Effector memory CD8-positive, alpha-beta T cell (primary cell): Measurements from ENCODE around the gene SLC66A2.

Experiments
- ATAC-seq: fragments of 150-1000 bp; cut with Tn5 transposase; replicated peaks from 2 replicates; pipeline ENCODE4 v1.10.0; 2021; ENCODE audit warnings: mild to moderate bottlenecking, moderate library complexity
- DNase-seq, 3 experiments: peaks; one replicate each; pipeline ENCODE4 v3.0.0; 2021
- H3K27ac Mint-ChIP-seq, 2 donors: one replicate each; pipeline ENCODE4 v1.8.0; 2022; ENCODE audit warnings: mild to moderate bottlenecking in 2 of 2, mixed read lengths in 2 of 2, moderate library complexity in 2 of 2
- H3K27me3 Mint-ChIP-seq, 2 donors: one replicate each; pipeline ENCODE4 v1.8.0; 2022; ENCODE audit warnings: mixed read lengths in 2 of 2
- H3K36me3 Mint-ChIP-seq: one replicate; pipeline ENCODE4 v1.8.0; 2022; ENCODE audit warnings: mild to moderate bottlenecking, moderate library complexity, mixed read lengths; ENCODE audit not compliant: insufficient read depth
- H3K4me1 Mint-ChIP-seq, 2 donors: one replicate each; pipeline ENCODE4 v1.8.0; 2022; ENCODE audit warnings: low read depth in 2 of 2, mixed read lengths in 2 of 2
- H3K4me3 Mint-ChIP-seq, 2 donors: one replicate each; pipeline ENCODE4 v1.8.0; 2022; ENCODE audit warnings: mild to moderate bottlenecking in 2 of 2, mixed read lengths in 2 of 2, moderate library complexity in 2 of 2
- H3K9me3 Mint-ChIP-seq, 2 donors: one replicate each; pipeline ENCODE4 v1.8.0; 2022; ENCODE audit warnings: mixed read lengths in 2 of 2

Gene SLC66A2

DNA sequence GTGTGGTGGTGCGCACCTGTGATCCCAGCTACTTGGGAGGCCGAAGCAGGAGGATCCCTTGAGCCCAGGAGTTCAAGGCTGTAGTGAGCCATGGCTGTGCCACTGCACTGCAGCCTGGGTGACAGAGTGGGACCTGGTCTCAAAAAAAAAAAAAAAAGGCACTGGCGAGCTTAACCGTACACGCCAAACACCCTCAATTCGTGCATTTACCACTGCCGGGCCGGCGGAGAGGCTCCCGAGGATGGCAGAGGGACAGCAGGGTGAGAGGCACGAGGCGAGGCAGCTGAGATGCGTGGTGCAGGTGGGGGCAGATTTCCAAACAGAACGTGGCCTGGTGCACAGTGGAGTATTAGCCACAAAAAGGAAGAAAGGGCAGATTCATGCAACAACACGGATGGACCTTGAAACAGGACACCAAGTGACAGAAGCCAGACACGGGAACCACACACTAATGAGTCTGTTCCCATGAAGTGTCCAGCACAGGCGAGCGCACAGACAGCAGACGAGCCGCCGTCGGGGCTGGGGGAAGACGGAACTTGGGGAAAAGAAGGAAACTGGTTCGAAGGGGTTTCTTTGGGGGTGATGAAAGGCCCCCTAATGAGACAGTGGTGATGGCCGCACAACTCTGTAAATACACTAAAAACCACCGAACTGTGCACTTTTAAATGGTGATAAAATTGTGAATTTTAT is 27.4 kb downstream of the SLC66A2 start:
- Mint-ChIP-seq H3K4me1 (peaks cover 7 to 8% of the 10 kb centered on the region in 2 donors), H3K9me3 (peaks cover 2 to 5% of the 10 kb centered on the region in 2 donors), H3K4me3 (no peak overlapping the region), H3K27ac (no peak overlapping the region), H3K27me3 (no peaks in the 10 kb centered on the region), H3K36me3 (peaks cover 51% of the 10 kb centered on the region)
- ATAC-seq (no peak), DNase-seq (no peak)

DNA sequence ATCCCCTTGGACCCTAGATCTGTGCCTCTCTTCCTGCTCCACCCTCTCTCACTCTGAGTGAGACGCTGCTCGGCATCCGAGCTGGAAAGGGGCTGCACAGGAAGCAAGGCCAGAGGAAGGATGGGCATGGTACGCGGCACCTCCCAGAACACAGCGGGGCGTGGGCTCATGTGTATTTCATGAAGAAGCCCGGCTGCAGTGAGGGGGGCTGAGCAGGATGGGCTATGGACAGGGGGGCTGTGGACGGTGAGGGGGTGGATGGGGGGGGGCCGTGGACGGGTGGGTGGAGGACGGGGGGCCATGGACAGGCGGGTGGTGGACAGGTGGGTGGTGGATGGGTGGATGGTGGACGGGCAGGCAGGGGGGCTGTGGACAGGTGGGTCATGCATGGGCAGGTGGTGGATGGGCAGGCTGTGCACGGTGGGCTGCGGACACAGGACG is 28.5 kb downstream of the SLC66A2 start:
- Mint-ChIP-seq H3K27me3 (no peaks in the 10 kb centered on the region), H3K4me3 (no peak overlapping the region), H3K36me3 (peaks cover 57% of the 10 kb centered on the region), H3K4me1 (peaks cover 6% of the 10 kb centered on the region in 2 donors), H3K27ac (no peak overlapping the region), H3K9me3 (no peaks in the 10 kb centered on the region)
- DNase-seq, result no peak
- no peak for ATAC-seq

GRCh38 chr18:79921984-79922965 is 29.2 kb downstream of the SLC66A2 start:
- Mint-ChIP-seq H3K4me1 (peaks cover 6 to 9% of the 10 kb centered on the region in 2 donors), H3K27me3 (no peaks in the 10 kb centered on the region), H3K27ac (peak overlapping the region in 1 of 2 donors; percentile 20), H3K9me3 (no peaks in the 10 kb centered on the region), H3K4me3 (no peak overlapping the region), H3K36me3 (peaks cover 59% of the 10 kb centered on the region)
- ATAC-seq (peak; percentile 17), DNase-seq (no peak)

GRCh38 chr18:79919089-79919488 is 32.4 kb downstream of the SLC66A2 start:
- Mint-ChIP-seq H3K4me1 (peaks cover 9 to 11% of the 10 kb centered on the region in 2 donors), H3K4me3 (no peak overlapping the region), H3K27me3 (no peaks in the 10 kb centered on the region), H3K36me3 (peaks cover 62% of the 10 kb centered on the region), H3K9me3 (no peaks in the 10 kb centered on the region), H3K27ac (peak overlapping the region in 1 of 2 donors; percentile 38)
- ATAC-seq (no peak), DNase-seq (no peak)

GRCh38 chr18:79918615-79919011 is 32.8 kb downstream of the SLC66A2 start:
- no peaks in the 10 kb centered on the region for H3K27me3 Mint-ChIP-seq
- no peak for DNase-seq
- H3K4me3 Mint-ChIP-seq, result no peak overlapping the region
- peaks cover 62% of the 10 kb centered on the region for H3K36me3 Mint-ChIP-seq
- H3K27ac Mint-ChIP-seq, result no peak overlapping the region
- peaks cover 9 to 12% of the 10 kb centered on the region in 2 donors for H3K4me1 Mint-ChIP-seq
- no peak for ATAC-seq
- no peaks in the 10 kb centered on the region for H3K9me3 Mint-ChIP-seq

GRCh38 chr18:79917853-79918614 is 33.4 kb downstream of the SLC66A2 start:
- DNase-seq, result no peak
- ATAC-seq, result no peak
- no peak overlapping the region for H3K27ac Mint-ChIP-seq
- peaks cover 9 to 17% of the 10 kb centered on the region in 2 donors for H3K4me1 Mint-ChIP-seq
- no peaks in the 10 kb centered on the region for H3K9me3 Mint-ChIP-seq
- peaks cover 59% of the 10 kb centered on the region for H3K36me3 Mint-ChIP-seq
- no peaks in the 10 kb centered on the region for H3K27me3 Mint-ChIP-seq
- H3K4me3 Mint-ChIP-seq, result no peak overlapping the region

DNA sequence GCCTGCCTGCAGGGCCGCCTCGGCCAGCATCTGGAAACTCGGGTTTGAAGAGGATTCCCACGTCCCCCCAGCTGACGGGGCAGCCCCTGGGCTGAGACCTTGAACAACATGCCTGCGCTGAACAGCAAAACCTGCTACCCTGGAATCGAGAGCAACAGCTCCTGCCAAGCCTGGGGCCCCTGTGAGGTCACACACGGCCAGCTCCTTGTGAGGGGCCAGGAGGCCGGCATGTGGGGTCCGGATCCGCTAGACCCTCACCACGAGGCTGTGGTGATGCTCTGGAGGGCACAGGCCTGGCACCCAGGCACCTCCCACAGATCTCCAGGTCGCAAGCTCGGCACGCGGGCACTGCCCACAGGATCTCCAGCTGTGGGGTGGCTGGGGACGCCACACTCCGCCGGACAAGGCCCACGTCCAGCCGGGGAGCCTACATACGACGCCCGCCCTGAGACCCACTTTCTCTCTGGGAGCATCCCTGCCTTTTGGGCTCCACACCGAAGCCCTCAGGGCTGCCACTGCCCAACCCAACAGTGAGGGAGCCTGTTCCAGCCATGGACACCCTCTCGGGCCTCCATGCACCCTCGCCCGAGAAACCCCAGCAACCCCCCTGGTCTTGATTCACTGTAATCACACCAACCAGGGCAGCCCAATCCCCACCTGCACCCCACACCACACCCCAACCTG is 34.1 kb downstream of the SLC66A2 start:
- Mint-ChIP-seq H3K27ac (no peak overlapping the region), H3K27me3 (no peaks in the 10 kb centered on the region), H3K9me3 (no peaks in the 10 kb centered on the region), H3K36me3 (peaks cover 59% of the 10 kb centered on the region), H3K4me1 (peaks cover 9 to 19% of the 10 kb centered on the region in 2 donors), H3K4me3 (no peak overlapping the region)
- no peak for ATAC-seq
- DNase-seq, result no peak

DNA sequence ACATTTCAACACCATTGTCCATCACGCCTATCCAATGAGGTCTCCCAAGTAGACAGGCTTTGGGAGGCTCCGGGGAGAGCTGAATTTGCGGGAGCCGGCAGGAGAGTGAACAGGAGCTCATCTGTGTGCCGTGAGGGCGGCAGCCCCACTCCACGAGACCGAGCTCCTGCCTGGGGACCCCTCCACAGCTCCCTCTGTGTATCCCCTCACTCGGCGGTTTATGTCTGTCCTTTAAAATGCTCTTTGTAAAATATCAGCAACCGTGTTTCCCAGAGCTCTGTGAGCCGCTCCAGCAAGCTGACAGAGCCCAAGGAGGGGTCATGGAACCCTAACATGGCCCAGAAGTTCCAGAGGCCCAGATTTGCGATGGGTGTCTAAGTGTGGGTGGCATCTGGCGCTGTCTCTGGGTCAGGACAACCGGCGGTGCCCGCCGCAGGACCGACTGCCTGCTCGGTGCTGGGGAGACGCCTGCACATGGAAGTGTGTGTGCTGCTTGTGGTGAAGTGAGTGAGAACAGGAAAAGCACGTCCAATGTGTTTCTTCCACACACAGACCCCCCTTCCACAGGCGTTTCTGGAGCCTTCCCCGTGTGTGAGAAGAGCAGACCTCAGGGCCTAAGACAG is 34.8 kb downstream of the SLC66A2 start:
- Mint-ChIP-seq H3K27ac (peak overlapping the region in 1 of 2 donors; percentile 64), H3K4me1 (peaks cover 9 to 22% of the 10 kb centered on the region in 2 donors), H3K36me3 (peaks cover 55% of the 10 kb centered on the region), H3K27me3 (no peaks in the 10 kb centered on the region), H3K9me3 (no peaks in the 10 kb centered on the region), H3K4me3 (peak overlapping the region in 1 of 2 donors; percentile 34)
- no peak for ATAC-seq
- DNase-seq, result no peak

DNA sequence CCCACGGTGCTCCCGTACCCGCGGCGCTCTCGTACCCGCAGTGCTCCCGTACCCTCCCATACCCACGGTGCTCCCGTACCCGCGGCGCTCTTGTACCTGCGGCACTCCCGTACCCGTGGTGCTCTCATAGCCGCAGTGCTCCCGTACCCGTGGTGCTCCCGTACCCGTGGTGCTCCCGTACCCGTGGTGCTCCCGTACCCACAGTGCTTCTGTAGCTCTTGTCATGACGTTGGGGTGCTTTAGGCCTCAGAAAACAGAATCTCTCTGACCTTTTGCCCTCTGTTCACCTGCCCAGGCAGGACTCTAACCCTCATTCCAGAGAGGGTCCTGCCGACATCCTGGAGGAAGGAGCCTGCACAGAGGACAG is 35.3 kb downstream of the SLC66A2 start:
- Mint-ChIP-seq H3K4me1 (peaks cover 9 to 22% of the 10 kb centered on the region in 2 donors), H3K27ac (peak overlapping the region in 1 of 2 donors; percentile 64), H3K27me3 (no peaks in the 10 kb centered on the region), H3K9me3 (no peaks in the 10 kb centered on the region), H3K36me3 (peaks cover 53% of the 10 kb centered on the region), H3K4me3 (peak overlapping the region in 1 of 2 donors; percentile 34)
- no peak for ATAC-seq
- no peak for DNase-seq

DNA sequence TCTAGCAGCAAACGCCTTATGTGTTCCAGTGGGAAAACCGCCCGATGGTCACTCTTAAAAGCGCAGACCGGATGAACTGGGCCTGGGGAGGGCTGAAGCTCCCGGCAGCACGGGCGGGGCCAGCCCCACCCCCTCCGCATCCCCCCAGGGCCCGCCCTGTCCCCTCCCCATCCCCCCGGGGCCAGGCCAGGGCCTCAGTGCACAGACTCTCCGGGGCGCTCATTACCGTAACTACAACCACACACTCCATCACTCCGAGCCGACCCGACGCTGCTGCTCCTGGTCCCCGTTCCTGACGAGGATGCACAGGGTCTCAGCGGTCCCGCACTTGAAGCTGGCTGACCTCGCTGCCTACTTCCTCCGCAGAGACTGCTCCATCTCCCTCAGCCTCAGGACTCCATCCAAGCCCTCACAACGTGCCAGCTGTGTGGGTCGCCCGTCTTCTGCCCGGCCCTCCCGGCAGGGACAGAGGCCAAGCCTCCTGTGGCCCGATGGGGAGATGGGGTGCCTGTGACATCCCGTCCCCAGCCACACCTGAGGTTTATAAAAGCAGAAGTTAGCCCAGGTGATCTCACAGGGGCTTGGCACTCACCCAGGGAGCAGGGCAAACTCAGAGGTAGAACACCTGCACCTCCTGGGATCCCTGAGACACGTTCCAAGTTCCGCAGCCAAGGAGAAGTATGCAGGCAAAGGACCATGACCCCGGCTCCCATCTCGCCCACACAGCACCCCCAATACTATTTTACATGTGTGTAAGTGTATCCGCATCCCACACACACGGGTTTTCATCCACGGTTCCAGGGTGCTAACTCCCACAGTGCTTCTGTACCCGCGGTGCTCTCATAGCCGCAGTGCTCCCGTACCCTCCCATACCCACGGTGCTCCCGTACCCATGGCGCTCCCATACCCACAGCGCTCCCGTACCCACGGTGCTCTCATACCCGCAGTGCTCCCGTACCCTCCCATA is 36.0 kb downstream of the SLC66A2 start:
- ATAC-seq, result no peak
- H3K36me3 Mint-ChIP-seq, result peaks cover 56% of the 10 kb centered on the region
- peak overlapping the region; percentile 64 to 91 for H3K27ac Mint-ChIP-seq

DNA sequence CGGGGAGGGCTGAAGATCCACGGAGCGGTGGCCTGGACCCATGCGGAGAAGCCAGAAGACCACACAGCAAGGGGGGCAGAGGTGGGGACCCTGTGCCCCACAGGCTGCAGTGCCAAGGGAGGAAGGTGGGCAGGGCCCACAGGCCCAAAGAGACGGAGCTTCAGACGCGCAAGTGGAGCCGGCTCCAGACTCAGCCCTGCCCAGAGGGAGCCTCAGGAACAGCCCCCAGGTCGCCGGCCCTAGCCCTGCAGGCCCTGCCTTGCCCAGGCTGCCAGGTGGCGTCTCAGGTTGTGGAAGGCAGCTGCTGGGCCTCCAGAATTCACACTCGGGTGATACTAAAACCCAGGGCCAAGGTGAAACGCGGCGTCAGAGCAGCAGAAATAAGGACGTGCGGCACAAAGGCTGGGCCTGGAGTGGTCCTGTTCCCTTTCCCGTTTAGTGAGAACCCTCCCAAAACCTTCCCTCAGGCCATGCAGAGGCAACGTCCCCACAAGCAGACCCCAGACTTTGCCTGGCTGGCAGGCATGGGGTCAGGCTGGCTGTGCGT is 36.8 kb downstream of the SLC66A2 start:
- peak overlapping the region; percentile 35 to 91 for H3K27ac Mint-ChIP-seq
- H3K4me3 Mint-ChIP-seq, result no peak overlapping the region
- H3K36me3 Mint-ChIP-seq, result peaks cover 56% of the 10 kb centered on the region
- H3K9me3 Mint-ChIP-seq, result no peaks in the 10 kb centered on the region
- H3K4me1 Mint-ChIP-seq, result peaks cover 9 to 22% of the 10 kb centered on the region in 2 donors
- no peak for DNase-seq
- ATAC-seq, result peak; percentile 6
- no peaks in the 10 kb centered on the region for H3K27me3 Mint-ChIP-seq

More for the DNA sequence above, 36.0 kb downstream of the SLC66A2 start:
- DNase-seq, result no peak
- Mint-ChIP-seq H3K9me3 (no peaks in the 10 kb centered on the region), H3K27me3 (no peaks in the 10 kb centered on the region), H3K4me3 (peak overlapping the region in 1 of 2 donors; percentile 42), H3K4me1 (peaks cover 9 to 22% of the 10 kb centered on the region in 2 donors)
